Measurements from ENCODE around the gene ZNF750.

Gene ZNF750

DNA sequence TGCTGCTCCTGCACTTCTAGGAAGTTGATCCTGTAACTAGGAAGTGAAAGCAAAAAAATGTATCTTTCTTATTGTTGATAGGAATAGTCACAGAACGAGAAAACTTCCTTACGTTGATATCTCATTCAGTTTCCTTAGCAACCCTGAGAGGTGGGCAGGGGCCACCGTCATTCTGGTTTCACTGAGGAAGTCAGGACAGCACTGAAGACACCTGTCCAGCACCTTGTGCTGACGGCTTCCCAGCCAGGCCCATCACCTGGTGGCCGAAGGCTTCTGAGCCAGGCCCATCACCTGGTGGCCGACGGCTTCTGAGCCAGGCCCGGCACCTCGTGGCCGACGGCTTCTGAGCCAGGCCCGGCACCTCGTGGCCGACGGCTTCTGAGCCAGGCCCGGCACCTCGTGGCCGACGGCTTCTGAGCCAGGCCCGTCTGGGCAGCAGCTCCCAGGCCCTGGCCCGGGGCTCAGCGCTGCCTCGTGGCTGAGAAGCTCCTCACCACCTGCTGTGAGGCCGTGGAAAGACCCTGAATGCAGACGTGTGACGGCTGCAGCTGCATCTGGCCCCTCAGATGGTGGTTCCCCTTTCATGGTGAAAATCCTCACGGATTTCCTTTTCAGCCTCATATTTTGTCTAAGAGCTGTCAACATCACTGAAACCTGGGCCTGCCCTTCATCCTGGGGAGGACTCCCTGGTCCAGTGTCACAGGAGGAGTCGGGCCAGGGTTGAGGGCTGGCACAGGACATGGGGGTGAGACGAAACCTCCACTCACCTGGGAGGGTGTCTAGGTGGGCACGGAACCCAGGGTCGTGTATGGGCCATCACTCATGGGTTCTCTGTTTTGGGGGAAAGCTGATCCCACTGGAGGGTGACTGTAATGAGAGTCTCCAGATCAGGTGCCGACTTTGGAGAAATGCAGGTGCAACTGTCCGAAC lies 33.0 kb upstream of the ZNF750 start:
- DNase-seq (ENCODE audit: low spot score) = no peak

GRCh38 chr17:82871776-82872561 lies 32.1 kb upstream of the ZNF750 start:
- DNase-seq (ENCODE audit: low spot score) = no peak

DNA sequence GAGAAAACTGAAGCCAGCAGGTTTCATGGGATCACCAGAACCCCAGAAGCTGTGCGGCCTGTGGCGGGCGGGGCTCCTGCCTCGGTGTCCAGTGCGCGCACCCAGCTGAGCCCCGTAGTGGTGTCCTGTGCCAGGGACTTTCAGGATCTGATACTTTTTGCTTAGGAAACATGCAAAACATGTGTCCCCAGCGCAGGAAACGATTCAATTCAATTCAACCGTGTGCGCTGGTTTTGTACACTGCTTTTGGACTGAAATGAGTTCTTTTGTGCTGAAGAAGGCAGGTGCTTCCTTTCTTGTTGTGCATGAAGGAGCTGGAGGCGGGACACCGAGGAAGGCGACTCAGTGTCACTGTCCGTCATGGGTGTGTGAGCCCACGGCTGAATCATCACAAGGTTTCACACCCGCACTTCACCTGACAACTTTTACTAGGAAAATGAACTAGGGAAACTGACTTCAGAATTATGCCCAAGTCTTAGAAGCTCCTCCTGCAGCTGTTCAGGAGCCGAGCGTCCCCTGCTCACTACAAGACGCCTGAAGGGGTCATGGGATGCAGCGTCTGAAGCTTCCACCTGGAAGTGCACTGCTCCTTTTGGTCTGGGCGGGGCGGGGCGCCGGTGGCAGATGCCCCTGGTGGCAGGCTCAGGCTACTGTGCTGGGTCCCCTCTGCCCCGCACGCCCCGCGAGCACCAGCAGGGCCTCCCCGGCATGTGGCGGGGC lies 31.4 kb upstream of the ZNF750 start:
- no peak for DNase-seq (ENCODE audit: low spot score)

GRCh38 chr17:82870541-82870940 lies 30.7 kb upstream of the ZNF750 start:
- no peak for DNase-seq (ENCODE audit: low spot score)

GRCh38 chr17:82870091-82870491 lies 30.3 kb upstream of the ZNF750 start:
- no peak for DNase-seq (ENCODE audit: low spot score)

GRCh38 chr17:82869536-82869935 lies 29.7 kb upstream of the ZNF750 start:
- DNase-seq (ENCODE audit: low spot score) = no peak

DNA sequence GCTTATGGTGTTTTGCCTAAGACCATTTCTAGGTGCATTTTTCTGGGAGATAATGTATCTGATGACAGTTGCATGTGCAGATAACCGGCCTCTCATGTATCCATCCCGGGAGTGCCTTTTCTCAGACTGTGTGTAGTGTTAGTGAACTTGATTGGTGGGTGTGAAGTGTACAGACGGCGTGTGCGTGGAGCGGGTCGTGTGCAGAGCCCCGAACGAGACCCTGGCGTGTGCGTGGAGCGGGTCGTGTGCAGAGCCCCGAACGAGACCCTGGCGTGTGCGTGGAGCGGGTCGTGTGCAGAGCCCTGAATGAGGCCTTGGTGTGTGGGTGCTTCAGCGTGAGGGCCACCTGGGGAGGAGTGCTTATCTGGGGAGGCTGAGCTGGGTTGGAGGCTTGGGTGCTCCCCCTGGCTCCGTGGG lies 28.9 kb upstream of the ZNF750 start:
- no peak for DNase-seq (ENCODE audit: low spot score)

GRCh38 chr17:82867763-82868325 lies 28.0 kb upstream of the ZNF750 start:
- no peak for DNase-seq (ENCODE audit: low spot score)

GRCh38 chr17:82866590-82867191 lies 26.9 kb upstream of the ZNF750 start:
- DNase-seq (ENCODE audit: low spot score) = peak; percentile 82

GRCh38 chr17:82865774-82866395 lies 26.1 kb upstream of the ZNF750 start:
- peak; percentile 64 for DNase-seq (ENCODE audit: low spot score)

DNA sequence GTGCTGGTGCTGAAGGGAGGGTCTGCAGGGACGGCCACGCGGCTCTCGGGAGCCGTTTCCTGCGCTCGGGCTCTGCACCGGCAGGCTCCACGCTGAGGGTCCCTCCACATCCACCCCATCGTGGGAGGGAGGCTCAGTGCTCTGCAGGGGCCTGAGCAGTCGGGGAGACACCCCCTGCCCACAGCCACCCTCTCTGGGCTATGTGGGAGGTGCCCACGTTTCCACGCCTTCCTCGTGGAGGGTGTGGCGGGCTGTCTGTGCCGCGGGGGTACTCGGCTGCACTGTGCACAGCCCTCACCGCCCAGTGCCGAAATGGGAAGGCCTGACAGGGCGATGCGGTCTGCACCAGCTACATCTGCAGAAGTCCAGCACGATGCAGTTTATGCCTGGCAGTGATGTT lies 25.5 kb upstream of the ZNF750 start:
- DNase-seq (ENCODE audit: low spot score) = peak; percentile 68

DNA sequence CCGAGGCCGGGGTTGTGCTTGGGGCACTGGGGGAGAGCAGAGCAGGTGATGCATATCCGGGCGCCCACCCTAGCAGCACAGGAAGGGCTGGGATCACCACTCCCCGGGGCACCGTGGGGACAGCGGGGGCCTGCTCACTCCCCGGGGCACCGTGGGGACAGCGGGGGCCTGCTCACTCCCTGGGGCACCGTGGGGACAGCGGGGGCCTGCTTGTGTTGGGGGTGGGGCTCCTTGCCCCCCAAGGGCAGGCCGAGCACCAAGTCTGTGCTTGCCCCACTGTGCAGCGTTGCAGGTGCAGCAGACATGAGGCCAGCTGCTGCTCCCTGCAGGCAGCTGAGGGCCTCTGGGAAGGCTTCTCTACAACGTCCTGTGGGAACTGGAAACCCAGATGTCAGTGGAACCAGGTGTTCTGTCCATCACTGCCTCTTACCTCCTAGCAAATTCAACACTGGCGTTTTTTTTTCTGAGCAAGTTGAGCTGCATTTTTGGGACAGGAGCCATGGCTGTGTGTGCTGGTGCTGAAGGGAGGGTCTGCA lies 25.0 kb upstream of the ZNF750 start:
- DNase-seq (ENCODE audit: low spot score) = peak; percentile 62

DNA sequence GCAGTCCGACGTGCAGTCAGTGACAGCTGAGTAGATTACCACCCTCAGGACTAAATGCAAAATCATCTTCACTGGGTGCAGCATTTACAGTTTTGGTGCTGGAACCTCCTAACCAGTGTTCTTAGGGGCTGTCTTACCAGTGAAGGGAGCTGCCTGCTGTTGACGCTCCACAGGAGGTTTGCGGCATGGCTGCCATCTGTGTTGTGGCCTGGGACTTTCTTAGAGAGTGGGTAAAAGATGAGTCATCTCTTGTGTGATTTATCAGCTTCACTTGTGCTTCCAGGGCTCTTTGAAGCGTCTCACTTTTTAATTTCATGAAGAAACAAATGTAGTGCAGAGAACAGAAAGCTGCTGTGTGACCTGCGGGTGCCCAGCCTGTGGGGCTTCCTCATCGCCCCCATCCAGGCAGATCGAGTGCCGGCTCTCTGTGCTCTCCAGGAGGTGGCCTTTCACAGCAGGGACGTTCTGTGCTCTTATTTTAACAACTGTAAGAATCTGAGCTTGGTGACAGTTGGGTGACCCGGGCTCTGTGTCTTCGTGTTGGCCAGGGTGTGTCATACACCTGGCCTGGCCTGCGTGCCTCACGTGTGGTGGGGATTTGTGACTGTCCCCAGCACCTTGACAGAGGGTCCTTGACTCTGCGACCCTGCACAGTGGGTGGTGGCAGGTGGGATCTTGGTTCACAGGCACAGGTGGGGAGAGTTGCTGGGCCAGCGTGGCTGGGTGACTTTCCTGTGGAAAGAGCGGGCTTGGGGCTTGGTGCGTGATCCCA lies 24.3 kb upstream of the ZNF750 start:
- DNase-seq (ENCODE audit: low spot score) = no peak

- DNase-seq (ENCODE audit: low spot score) = no peak
Observed at GRCh38 chr17:82863383-82863940, 23.6 kb upstream of the ZNF750 start.

- DNase-seq (ENCODE audit: low spot score) = peak; percentile 64
Observed at GRCh38 chr17:82862737-82863382, 23.0 kb upstream of the ZNF750 start.

DNA sequence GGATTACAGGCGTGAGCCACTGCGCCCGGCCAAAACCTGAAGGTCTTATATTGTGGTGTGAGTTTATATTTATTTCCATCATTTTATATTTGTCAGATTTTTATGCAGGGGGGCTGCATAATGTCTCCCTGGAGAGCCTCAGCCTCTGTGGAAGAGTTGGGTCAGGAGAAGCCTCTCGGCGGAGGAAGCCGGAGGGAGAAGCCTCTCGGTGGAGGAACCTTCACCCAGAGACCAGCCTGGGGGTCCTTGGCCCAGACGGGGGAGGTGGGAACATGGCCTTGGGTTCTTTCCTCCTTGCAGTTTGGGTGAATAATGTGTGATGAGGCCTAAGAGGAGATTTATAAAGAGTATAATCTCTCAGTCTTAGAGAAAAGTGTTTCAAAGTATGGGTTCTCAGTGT lies 22.4 kb upstream of the ZNF750 start:
- no peak for DNase-seq (ENCODE audit: low spot score)

DNA sequence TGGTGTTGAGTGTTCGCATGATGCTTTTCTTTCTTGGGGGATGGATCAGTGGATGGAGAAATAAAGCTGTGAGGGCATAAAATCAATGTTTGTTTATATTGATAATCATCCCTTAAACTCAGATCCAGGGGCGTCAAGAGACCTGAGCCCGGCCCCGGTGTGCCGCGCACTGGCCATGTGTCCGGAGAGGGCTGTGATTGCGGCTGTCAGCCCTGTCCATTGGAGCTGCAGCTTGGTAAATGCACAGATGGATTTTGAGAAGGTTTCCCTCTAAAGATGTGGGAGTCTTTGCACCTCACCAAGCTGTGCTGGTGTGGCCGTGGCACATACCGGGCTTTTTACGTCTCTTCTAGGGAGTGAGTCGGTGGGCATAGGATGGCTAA lies 21.6 kb upstream of the ZNF750 start:
- no peak for DNase-seq (ENCODE audit: low spot score)

DNA sequence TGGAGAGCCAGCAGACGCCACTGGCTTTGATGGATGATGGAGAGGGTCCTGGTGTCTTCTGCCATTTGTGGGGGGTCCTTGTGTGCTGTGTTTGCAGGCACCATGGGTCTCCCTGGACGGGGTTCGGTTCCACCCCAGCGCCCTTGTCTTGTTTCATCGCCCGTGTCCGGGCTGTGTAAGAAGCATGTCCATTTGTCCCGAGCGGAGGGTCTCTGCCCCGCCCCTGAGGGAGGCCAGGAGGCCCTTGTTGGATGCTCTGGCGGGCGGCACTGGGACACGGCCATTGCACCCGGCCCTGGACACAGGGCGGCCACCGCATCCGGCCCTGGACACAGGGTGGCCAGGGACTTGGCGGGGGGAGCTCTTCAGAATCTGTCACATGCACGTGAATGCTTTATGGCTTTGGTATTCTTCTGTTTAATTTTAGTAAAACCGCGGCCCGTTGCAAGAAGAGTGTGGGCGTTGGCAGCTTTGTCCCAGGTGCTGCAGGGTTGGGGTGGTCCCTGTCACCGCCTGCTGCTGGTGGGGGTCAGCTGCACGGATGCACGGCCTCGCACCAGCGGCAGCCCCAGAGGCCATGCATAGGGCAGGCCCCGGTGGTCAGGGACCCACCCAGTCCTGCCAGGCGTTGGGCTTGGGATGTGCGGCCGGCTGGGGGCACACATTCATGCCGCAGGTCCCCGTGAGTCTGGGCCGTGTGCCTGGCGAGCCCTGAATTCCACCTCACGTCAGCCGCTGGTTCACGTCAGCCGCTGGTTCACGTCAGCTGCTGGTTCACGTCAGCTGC lies 21.0 kb upstream of the ZNF750 start:
- DNase-seq (ENCODE audit: low spot score) = no peak

All from left forelimb (tissue), 1 donor.